ENCODE data around the gene COQ8A.
"Not testable (repeated sequence)": the region's sequence is repeated elsewhere in the genome, so short reads cannot be mapped to it uniquely, and the experiment has no call there.

COQ8A gene

DNA sequence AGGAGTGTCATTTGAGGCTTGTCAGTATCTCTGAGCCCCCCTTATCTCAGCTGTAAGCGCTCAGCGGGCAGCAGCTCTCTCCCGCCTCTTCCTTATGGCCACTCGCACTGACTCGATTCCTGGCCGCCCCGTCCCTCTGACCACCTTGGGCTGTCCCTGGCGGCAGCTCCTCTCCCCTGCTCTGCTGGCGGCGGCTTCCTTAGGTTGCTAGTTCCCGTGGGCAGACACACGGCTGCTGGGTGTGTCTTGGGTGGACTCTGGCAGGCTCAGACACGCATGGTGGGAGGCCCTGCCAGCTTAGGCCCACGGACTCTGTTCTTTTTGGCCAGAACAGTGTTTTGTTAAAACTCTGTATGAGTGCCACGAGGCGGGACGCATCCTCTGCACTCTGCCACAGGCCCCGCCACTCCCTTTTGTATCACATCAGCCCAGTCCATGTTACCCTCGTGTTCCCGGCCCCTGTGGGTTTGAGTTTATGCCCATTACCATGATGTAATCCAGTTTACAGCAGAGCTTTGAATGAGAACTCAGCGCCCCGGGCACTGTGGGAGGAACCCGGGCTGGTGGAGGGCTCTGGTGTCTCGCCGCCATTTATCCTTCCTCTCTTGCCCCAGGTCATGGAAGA, 45.9 kb downstream of the COQ8A start:
- DNase-seq (ENCODE audit: low spot score), result no peak

DNA sequence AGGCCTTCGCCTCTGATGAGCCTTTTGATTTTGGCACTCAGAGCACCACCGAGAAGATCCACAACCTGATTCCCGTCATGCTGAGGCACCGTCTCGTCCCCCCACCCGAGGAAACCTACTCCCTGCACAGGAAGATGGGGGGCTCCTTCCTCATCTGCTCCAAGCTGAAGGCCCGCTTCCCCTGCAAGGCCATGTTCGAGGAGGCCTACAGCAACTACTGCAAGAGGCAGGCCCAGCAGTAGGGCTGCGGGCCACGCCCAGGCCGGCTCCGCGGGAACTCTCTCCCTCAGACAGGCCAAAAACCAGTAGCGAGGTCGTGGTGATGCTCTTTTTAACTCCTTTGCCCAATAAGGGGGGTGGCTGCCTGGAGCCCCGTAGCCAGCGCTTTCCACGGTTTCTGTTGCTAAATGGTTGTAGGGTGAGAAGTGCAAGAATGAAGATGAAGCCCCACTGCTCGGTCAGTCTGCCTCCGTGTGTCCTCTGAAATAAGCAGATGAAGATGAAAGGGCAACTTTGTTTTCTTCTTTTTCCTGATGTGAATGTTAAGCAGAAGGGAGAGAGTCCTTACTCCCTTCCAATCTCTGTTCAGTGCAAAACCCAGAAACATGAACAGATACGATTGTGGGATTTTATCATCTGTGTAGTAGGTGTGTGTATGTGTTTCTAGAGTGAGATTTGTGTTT, 46.5 kb downstream of the COQ8A start:
- DNase-seq (ENCODE audit: low spot score), result no peak

DNA sequence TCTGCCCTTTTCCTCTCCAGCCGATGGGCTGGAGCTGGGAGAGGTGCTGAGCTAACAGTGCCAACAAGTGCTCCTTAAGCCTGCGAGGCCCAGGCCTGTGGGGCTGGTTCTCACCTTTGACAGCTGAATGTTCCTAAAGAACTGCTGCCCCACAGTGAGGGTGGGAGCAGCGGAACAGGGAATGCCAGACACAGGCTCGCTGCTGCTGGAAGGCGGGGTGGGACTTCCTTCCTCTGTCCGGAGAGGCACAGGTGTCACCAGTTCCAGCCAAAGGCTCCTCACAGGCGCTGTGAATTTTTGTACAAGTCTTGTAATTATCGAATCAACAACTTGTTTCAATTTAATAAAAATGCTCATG, 47.1 kb downstream of the COQ8A start:
- no peak for DNase-seq (ENCODE audit: low spot score)

DNA sequence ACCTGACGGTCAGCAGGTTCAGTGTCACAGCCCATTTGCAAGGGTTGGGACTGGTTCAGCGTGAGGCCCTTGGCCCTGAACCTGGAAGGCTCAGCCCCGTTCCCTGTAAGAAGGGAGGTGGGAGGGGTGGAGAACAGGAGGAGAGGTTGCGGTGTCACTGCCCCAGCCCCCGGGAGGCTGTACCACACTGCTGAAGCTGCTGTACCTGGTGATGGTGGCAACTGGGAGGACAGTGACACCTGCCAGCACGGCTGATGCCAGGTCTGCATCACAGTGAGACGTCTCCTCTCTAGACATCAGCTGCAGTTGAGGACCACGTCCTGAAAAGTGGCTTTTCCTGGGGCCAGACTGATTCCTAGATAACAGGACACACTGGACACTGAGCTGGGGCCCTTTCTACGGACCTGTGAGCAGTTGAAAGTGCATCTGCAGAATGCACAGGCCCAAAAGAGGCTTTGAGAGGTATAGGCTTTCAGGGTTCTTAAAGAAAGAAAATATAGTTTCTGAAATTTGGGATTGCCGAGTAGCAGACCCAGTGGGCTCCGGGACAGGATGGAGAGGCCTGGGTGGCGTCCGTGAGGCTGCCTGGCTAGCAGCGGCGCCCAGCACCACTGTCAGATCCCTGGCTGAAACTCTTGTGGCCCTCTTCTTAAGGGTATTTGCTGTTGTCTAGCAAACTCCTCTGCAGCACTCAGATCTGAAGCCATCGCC, 47.7 kb downstream of the COQ8A start:
- no peak for DNase-seq (ENCODE audit: low spot score)

DNA sequence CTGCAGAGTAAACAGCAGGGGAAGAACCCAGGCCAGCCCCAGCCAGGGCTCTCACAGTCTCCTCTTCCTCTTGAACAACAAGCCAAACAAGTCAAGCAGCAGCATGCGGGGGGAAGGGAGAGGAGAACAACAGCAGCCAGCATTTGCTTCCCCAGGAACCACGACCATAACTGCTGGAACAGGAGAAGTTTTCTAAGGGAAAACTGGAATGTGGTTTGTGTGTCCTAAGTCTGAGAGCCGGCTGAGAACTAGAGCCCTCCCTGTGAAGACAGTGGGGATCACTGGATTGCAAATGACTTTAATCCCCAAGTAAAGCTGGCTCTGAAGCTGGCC, 48.2 kb downstream of the COQ8A start:
- no peak for DNase-seq (ENCODE audit: low spot score)

DNA sequence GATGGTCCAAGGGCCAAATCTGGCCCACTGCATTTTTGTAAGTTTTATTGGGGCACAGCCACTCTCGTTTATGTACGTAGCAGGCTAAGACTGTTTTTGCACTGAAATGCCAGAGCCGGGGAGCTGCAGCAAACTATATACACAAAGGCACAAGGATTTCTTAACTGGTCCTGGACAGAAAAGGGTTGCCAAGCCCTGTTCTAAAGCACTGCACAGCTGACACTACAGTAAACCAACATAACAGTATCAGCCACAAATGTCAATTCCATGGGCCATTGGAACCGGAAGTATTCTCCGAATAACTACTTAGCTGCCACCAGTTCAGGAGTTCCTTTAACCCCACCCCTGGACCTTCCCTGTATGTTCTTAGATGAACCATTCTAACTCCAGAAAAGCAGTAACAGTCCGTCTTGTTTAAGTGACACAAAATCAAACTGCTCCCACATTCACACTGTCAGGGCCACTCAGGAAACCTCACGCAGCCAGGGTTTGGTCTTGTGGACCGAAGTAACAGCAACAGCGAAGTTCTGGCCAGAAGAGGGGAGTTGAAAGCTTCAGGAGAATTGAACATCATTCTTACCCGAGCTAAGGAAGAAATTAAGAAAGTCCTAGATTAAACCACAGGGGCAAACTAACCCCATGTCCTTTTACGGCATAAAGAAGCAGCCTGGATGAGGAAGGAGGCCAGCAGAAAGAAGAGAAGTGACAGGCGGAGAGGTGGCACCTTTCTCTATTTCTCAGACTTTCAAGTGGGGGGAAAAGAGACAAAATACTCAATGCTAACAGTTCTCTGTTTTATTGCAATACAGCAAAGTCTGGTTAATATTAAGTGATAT, 49.2 kb downstream of the COQ8A start:
- no peak for DNase-seq (ENCODE audit: low spot score)

DNA sequence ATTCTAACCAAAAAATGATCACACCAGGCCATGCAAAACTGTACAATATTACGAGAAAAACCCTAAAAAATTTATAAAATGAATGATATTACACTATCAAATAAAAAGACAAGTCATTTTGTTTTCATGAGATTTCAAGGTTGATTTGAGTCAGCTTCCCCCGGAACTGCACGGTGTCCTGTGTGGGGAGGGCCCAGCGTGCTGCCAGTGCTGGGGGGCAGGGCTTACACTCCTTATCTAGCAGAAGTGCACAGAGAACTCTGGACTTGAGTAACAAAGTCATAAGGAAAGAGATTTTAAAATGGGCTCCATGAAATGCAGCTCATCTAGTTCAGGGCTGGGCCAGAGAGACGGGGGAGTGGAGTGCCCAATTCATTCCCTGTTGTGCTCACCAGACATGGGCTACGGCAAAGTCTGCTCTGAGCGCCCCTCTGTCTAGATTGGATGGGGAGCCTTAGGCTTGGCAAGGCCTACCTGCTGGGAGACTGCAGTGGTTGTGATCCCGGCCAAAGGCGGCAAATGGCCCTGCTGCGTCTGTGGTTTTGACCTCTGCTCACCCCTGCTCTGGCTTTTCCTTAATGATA, 50.1 kb downstream of the COQ8A start:
- no peak for DNase-seq (ENCODE audit: low spot score)

DNA sequence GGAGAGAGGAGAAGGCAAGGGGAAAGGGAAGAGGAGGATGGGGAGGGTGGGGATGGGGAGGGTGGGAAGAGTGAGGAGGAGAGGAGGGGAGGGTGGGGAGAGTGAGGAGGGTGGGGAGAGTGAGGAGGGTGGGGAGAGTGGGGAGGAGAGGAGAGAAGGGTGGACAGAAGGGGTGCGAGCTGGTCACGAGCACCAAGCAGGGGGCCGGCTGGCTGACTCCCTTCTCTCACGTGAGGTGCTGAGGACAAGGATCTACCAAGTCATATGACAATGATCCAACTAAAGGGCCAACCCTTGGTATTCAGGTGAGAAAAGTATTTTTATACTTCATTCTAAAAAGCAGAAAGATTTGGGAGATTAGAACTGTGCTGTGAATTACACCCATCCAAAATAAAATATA, 51.8 kb downstream of the COQ8A start:
- no peak for DNase-seq (ENCODE audit: low spot score)

DNA sequence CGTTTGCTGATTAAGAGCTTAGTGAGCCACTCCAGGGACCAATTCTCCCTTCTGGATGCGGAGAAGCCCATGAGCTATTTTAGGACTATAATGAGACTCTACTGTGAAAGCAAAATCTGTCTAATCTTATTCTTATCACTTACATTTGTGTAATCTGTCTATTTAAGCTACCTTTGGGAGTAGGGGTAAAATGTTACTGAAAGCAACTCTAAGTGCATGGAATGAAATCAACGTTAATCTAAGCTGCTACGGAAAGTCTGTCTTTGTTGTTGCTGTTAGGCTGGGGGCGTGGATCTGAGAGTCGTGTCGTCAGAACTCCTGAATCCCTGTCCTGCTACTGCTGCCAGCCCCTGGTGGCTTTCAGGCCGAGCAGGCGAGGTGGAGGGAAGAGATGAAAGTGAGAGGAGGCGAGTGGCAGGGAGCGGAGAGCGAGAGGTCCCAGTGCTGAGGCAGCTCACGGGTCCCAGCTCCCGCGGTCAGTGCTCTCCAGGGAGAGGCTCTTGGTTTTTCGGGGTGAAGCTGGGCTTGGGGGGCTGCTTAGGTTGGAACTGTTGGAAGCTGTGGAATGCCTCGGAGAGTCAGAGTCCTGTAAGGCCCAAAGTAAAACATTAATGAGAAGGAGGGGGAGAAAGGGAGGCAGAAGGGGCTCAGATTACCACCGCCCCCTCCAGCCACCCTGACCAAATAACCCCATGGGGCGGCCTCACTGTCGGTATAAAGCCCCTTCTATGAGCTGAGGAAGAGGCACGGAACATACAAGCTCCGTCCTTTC, 53.9 kb downstream of the COQ8A start:
- DNase-seq (ENCODE audit: low spot score), result no peak

DNA sequence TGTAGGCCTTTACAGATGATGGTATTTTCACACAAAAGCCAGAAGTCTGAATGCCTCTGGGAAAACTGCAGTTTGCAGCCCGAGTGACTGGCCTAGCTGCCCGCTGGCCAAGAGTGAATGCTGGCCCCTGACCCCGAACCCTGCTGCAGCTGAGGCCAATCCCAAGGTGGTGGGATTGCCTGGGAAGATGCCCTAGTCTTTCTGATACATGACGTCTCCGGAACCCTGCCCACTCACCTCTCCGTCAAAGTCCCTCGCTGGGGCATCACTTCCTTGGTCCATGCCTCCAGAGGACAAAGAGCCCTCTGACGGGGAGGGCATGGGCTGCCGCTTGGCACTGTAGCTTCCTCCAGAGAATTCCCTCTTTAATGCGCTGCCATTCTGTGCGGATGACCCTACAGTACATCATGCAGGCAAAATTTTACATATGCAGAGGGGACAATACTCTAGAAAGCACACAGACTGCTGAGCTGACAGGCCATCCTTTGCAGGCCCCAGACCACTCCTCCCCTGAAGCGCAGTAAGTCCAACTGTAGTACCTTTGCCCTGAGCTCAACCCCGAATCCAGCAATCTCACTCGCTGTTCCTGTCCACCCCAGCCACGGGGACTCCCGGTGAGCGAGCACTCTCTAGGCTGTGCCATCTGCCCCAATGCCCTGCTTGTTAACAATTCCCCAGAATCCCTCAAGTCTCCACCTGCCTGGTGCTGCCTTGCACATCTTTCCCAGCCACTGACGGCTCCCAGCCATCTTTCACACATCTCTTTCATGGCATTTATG, 54.7 kb downstream of the COQ8A start:
- DNase-seq (ENCODE audit: low spot score), result no peak

DNA sequence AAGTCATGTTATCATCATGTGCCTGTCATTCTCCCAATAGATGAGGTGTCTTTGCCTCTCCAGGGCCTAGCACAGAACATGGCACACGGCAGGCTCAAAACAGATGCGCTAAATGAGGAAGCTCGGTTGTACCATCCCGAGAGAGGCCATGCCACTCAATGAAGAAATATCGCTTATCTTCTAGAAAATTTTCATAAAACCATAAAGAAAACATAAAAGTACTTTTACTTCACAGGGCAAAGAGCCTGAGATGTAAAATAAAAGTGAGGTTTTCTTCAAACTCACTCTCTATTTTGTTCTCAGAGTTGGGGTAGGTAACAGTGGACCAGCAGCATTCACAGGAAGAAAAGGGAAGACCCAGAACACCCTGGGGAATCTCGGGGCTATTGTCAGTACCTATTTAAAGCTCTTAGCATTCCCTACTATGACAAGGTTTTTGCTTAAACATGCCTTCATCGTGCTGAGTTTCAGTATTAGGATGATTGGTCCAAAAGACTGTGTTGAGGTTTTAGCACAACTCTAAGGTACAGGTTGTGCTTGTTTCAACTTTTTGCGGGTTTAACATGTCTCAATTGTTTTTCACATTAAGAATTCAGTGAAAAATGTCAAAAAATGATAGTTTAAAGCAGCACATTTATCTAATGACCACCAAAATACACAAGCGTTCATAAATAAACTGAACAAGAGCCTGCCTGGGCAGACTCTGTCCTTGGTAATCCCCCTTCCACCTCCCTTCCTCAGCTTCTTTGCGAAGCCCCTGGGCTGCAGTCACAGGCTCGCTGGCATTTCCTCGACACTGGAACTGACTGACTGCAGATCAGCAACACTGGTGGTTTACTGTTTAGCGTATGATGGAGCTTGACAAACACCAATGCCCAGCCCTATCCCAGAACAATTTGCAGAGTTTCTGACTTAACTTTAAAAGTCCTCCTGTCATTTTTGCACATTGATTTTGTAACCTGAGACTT, 55.6 kb downstream of the COQ8A start:
- no peak for DNase-seq (ENCODE audit: low spot score)

DNA sequence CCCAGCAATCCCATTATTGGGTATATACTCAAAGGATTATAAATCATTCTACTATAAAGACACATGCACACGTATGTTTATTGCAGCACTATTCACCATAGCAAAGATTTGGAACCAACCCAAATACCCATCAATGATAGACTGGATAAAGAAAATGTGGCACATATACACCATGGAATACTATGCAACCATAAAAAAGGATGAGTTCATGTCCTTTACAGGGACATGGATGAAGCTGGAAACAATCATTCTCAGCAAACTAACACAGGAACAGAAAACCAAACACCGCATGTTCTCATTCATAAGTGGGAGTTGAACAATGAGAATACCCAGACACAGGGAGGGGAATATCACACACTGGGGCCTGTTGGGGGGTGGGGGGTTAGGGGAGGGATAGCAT, 59.5 kb downstream of the COQ8A start:
- not testable (repeated sequence) for DNase-seq (ENCODE audit: low spot score)

DNA sequence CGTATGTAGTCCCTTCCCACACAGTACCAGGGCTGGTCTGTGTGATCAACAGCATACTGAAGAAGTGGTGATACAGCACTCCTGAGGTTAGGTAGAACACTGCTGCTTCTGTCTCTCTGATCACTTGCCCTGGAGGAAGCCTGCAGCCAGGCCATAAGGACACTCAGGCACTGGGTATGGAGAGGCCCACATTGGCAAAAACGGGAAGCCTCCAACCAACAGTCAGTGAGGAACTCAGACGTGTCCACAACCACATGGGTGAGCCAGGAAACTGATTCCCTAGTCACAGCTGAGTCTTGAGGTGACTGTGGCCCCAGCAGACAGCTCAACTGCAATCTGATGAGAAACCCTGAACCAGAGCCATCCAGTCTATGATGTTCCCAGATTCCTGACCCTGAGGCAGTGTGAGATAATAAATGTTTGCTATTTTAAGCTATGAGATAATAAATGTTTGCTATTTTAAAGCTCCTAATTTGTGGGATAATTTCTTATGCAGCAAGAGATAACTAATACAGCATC, 62.5 kb downstream of the COQ8A start:
- no peak for DNase-seq (ENCODE audit: low spot score)

DNA sequence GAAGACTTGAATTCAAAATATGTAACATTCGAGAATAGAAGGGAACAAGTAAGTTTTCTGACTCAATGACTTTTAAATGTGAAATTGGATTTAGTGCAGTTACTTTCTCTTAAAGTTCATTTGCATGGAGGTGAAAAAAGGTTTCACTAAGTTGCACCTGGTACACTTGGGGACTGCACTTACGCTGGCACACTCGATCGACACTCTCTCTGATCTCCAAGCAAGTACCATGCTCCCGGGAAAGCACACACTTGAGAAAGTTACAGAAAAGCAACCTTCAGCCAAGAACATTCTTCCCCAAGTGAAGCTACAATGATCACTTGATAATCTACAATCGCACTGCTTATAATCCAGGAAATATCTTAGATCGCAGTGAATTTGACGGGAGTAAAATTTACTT, 63.1 kb downstream of the COQ8A start:
- no peak for DNase-seq (ENCODE audit: low spot score)

DNA sequence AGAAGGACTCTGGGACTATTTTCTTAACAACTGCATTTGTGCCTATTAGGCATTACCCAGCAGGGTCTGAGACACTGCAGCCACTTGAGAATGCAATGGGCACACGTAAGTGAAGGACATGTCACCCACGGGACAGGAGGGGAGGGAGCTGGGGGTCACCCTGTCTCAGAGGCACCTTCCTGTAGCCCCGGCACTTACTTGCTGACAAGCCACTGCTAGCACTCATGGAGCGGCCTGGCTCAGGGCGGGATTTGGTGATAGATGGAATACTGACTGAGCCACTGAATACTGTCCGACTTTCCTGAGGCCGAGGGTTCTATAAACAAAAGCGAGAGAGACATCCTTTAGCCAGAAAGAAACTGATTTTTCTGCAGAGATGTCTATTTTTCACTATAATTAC, 64.7 kb downstream of the COQ8A start:
- no peak for DNase-seq (ENCODE audit: low spot score)

DNA sequence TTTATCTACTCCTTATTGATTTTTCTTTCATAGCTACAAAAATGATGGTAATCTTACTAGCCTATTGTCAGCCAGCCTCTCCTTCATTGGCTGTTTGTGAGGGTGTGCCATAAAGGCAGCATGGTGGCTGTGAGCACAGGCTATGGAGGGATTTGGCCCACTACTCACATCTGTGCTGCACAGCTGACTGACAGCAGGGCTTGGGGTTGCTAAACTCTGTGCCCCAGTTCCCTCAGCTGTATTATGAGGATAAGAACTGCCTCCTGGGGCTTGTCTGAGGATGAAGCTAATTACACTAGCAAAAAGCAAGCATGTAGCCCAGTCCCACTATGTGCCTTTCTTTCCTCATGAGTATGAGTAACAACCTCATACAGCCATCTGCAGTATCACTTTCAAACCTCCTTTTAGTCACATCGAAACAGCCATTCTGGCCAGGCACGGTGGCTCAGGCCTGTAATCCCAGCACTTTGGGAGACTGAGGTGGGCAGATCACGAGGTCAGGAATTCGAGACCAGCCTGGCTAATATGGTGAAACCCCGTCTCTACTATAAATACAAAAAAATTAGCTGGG, 66.2 kb downstream of the COQ8A start:
- no peak for DNase-seq (ENCODE audit: low spot score)

DNA sequence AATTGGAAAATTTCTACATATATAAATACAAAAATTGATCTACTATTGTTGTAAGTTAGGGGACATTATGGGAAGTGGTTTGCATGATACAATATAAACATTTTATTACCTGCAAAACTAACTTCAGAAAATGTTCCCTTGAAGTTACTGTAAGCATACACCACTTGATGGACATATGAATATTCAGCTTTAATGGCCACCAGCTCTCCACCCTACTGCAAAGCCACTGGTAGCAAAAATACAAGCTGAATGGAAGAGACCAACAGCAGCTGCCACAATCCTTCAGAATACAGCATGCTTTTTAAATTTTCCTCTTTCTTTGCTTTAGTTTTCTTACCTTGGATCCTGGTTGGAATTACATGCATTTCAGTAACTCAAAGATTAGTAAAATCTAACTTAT, 69.8 kb downstream of the COQ8A start:
- DNase-seq (ENCODE audit: low spot score), result no peak

DNA sequence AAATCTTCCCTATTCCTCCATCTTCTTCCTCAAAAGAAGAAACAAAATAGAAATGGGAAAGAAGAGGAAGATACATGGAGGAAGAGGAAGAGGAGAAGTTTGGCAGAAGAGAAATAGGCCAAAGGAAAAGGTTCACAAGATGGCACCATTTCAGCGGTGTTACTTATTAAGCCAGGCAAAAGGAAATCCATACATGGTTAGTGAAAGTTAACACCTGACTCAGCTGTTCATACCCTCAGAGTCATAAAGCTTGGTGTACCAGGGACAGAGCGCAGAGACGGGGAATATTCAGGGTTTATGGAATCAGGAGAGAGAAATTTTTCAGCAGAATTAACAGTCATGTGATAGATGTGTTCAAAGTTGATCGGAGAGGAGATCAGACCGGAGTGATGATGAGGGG, 70.6 kb downstream of the COQ8A start:
- no peak for DNase-seq (ENCODE audit: low spot score)

DNA sequence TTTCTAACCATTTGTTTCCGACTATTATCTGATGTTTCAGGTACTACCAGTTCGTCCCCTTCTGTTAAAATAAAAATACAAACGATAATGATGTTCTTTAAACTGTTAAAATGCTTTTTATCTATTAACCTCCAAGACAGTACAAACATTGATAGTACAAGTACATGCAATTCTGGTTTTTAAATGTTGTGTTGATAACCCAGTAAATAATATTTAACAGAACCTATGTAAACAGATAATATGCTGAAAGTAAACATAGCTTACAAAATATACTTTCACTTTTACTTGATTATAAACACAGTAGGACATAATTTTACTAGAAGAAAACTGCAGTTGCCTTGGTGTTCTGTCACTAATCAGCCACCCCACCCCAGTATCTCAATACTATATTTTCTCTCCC, 76.9 kb downstream of the COQ8A start:
- no peak for DNase-seq (ENCODE audit: low spot score)
